Measurements from ENCODE around the gene UBE4B. TPM values are rescaled to one million over a fixed set of nuclear protein-coding genes. Genes with fewer than 3 reads are reported as not detected.

The UBE4B gene
- total RNA-seq, 1 experiment from 2014 or later, result 44.7 TPM

GRCh38 chr1:10061276-10061675 lies 28.5 kb downstream of the UBE4B start:
- ChIA-PET POLR2A (interaction anchor here (0.7 kb wide), 1 partner anchor 13 kb away, joined by 3 read pairs; no protein-coding TSS in a partner anchor), RAD21 (ENCODE audit: low non-redundant PET in 1 of 2, low total read pairs in 2 of 2, uncharacterized antibody in 2 of 2, unreplicated experiment in 2 of 2) (no interaction called here), CTCF (no interaction called here)
- Histone ChIP-seq H3K9me3 (ENCODE audit: control insufficient read depth in 1 of 2, insufficient read depth in 1 of 2, low read depth in 1 of 2, low read length in 2 of 2) (no peaks in the 10 kb centered on the region), H3K27me3 (ENCODE audit: insufficient read depth, low read length) (no peaks in the 10 kb centered on the region), H3K4me3 (replicated peaks in 1 of 2; ENCODE audit: low read depth in 1 of 2, low read length in 2 of 2) (no peak overlapping the region), H3K4me1 (ENCODE audit: control insufficient read depth in 1 of 2, insufficient read depth in 2 of 2, low read length in 2 of 2) (peaks cover 0 to 7% of the 10 kb centered on the region in 2 experiments; a peak in 2 of 4 replicates), H4K20me1 (ENCODE audit: insufficient read depth) (0 out of 2 replicates have a peak, but pooled peaks cover 6% of the 10 kb centered on the region), H3K36me3 (ENCODE audit: control insufficient read depth in 1 of 2, insufficient read depth in 2 of 2, low read length in 2 of 2) (no peaks in the 10 kb centered on the region), H3K79me2 (ENCODE audit: insufficient read depth, low read length) (peaks cover 58% of the 10 kb centered on the region), H2AFZ (ENCODE audit: low read depth, low read length, poor library complexity, severe bottlenecking) (no peak overlapping the region), H3K4me2 (ENCODE audit: low read length) (no peak overlapping the region), H3K27ac (ENCODE audit: low read depth, low read length) (no peak overlapping the region), H3K9ac (ENCODE audit: low read length) (no peak overlapping the region), H3K9me2 (ENCODE audit: insufficient read depth) (no peaks in the 10 kb centered on the region)
- ATAC-seq, result no peak
- intact Hi-C loops (cut with micrococcal nuclease), result no loop called here
- no peak for DNase-seq (ENCODE audit: low read depth, low spot score)
- BruUV-seq (replicated peaks), result no TSS peak
- no peak for TF ChIP-seq CBX3 (IDR thresholded peaks at IDR 0.05; ENCODE audit: low read depth)
- TF ChIP-seq MAX (IDR thresholded peaks at IDR 0.05), result no peak
- no peak for TF ChIP-seq ZBTB33 (IDR thresholded peaks at IDR 0.05; ENCODE audit: extremely low read depth, insufficient replicate concordance, low read length)
- no peak for TF ChIP-seq ZNF274 (IDR thresholded peaks at IDR 0.05; ENCODE audit: low read depth, low read length)
- no peak for TF ChIP-seq ELF1 (IDR thresholded peaks at IDR 0.05; ENCODE audit: borderline replicate concordance, low read depth)
- no peak for TF ChIP-seq CTCF (IDR thresholded peaks at IDR 0.05 in 2 of 3, conservative IDR thresholded peaks at IDR 0.05 in 1 of 3; ENCODE audit: borderline replicate concordance in 1 of 3, insufficient read depth in 1 of 3, low read depth in 2 of 3, low read length in 2 of 3)
- no peak for TF ChIP-seq EZH2phosphoT487 (IDR thresholded peaks at IDR 0.05; ENCODE audit: borderline replicate concordance)
- TF ChIP-seq SRF (IDR thresholded peaks at IDR 0.05; ENCODE audit: low read depth), result no peak
- no peak for TF ChIP-seq REST (IDR thresholded peaks at IDR 0.05; ENCODE audit: low read depth)
- TF ChIP-seq JUND (IDR thresholded peaks at IDR 0.05), result no peak
- no peak for TF ChIP-seq POLR2AphosphoS5 (IDR thresholded peaks at IDR 0.05; ENCODE audit: low read depth, low read length)
- TF ChIP-seq ZFX (IDR thresholded peaks at IDR 0.05), result no peak
- TF ChIP-seq YY1 (IDR thresholded peaks at IDR 0.05; ENCODE audit: extremely low read depth, insufficient replicate concordance, low read depth, low read length), result no peak
